Mesenchymal stem cell (in vitro differentiated cells and primary cell): ENCODE results near the gene NAGK.
A peak's percentile ranks its signal among the peaks of the same experiment; 100 is the strongest.

Experiments used
- DNase-seq: peaks from one replicate; pipeline ENCODE4 v3.0.0-alpha.2; 2013
- H2AFZ ChIP-seq: one replicate; pipeline ENCODE4 v1.6.1; 2013; ENCODE audit warnings: low read depth, mild to moderate bottlenecking, control low read depth, inconsistent platforms, low read length, moderate library complexity
- H2AK5ac ChIP-seq: 2 replicates; pipeline ENCODE4 v1.6.1; 2013; ENCODE audit warnings: low read length, moderate library complexity, mild to moderate bottlenecking, inconsistent platforms; ENCODE audit not compliant: severe bottlenecking
- H2BK120ac ChIP-seq: one replicate; pipeline ENCODE4 v1.6.1; 2013; ENCODE audit warnings: low read depth, mild to moderate bottlenecking, inconsistent platforms, low read length, moderate library complexity
- H2BK12ac ChIP-seq, 2 experiments: one replicate each; pipeline ENCODE4 v1.6.1; 2013; ENCODE audit warnings: inconsistent platforms in 2 of 2, low read length in 2 of 2, mild to moderate bottlenecking in 2 of 2, moderate library complexity in 2 of 2, control low read depth in 1 of 2
- H2BK15ac ChIP-seq: one replicate; pipeline ENCODE4 v1.6.1; 2013; ENCODE audit warnings: mild to moderate bottlenecking, low read depth, inconsistent platforms; ENCODE audit not compliant: poor library complexity, severe bottlenecking
- H2BK5ac ChIP-seq: 2 replicates; pipeline ENCODE4 v1.6.1; 2013; ENCODE audit warnings: low read depth, mild to moderate bottlenecking, low read length, control low read depth, inconsistent platforms; ENCODE audit not compliant: poor library complexity, severe bottlenecking
- H3K14ac ChIP-seq, 2 experiments: one replicate each; pipeline ENCODE4 v1.6.1; 2013; ENCODE audit warnings: inconsistent platforms in 2 of 2, low read length in 2 of 2, control low read depth in 1 of 2, mild to moderate bottlenecking in 1 of 2, moderate library complexity in 1 of 2
- H3K18ac ChIP-seq, 2 experiments: one replicate each; pipeline ENCODE4 v1.6.1; 2013; ENCODE audit warnings: inconsistent platforms in 2 of 2, low read length in 2 of 2, control low read depth in 1 of 2, low read depth in 1 of 2, mild to moderate bottlenecking in 1 of 2
- H3K23ac ChIP-seq, 2 experiments: one replicate each; pipeline ENCODE4 v1.6.1; 2013; ENCODE audit warnings: inconsistent platforms in 2 of 2, low read length in 2 of 2, mild to moderate bottlenecking in 2 of 2, moderate library complexity in 2 of 2, control low read depth in 1 of 2
- H3K27ac ChIP-seq: 2 replicates; pipeline ENCODE4 v1.5.1; 2013; ENCODE audit warnings: mild to moderate bottlenecking, moderate library complexity, low read length, control low read depth, inconsistent platforms; ENCODE audit not compliant: poor library complexity, severe bottlenecking
- H3K27me3 ChIP-seq, 2 experiments: 2 replicates each; pipeline versions ENCODE4 v1.6.1 to v1.7.0; 2013; ENCODE audit warnings: low read length in 2 of 2, mild to moderate bottlenecking in 2 of 2, moderate library complexity in 2 of 2, control low read depth in 1 of 2, inconsistent platforms in 1 of 2; ENCODE audit not compliant: control insufficient read depth in 1 of 2, insufficient read depth in 1 of 2
- H3K36me3 ChIP-seq, 2 experiments: 2 replicates each; pipeline versions ENCODE4 v1.6.1 to v1.7.0; 2013; ENCODE audit warnings: low read length in 2 of 2, control low read depth in 1 of 2, inconsistent platforms in 1 of 2, low read depth in 1 of 2, mild to moderate bottlenecking in 1 of 2; ENCODE audit not compliant: insufficient read depth in 2 of 2, control insufficient read depth in 1 of 2
- H3K4ac ChIP-seq, 2 experiments: one replicate each; pipeline ENCODE4 v1.6.1; 2013; ENCODE audit warnings: inconsistent platforms in 2 of 2, low read length in 2 of 2, mild to moderate bottlenecking in 2 of 2, moderate library complexity in 2 of 2, control low read depth in 1 of 2, low read depth in 1 of 2
- H3K4me1 ChIP-seq: 2 replicates; pipeline ENCODE4 v1.6.1; 2013; ENCODE audit warnings: low read depth, low read length, control low read depth; ENCODE audit not compliant: control insufficient read depth, insufficient read depth
- H3K4me2 ChIP-seq: 2 replicates; pipeline ENCODE4 v1.6.1; 2013; ENCODE audit warnings: low read length, mild to moderate bottlenecking, inconsistent platforms; ENCODE audit not compliant: poor library complexity, severe bottlenecking
- H3K4me3 ChIP-seq, 2 experiments: 2 replicates each; pipeline versions ENCODE4 v1.5.1 to v1.7.0; 2013; ENCODE audit warnings: low read length in 2 of 2, mild to moderate bottlenecking in 2 of 2, control low read depth in 1 of 2, low read depth in 1 of 2; ENCODE audit not compliant: insufficient read depth in 1 of 2
- H3K79me1 ChIP-seq: replicated peaks from 2 replicates; pipeline ENCODE4 v1.6.1; 2013; ENCODE audit warnings: mild to moderate bottlenecking, control low read depth, low read length, inconsistent platforms; ENCODE audit not compliant: poor library complexity, severe bottlenecking
- H3K9ac ChIP-seq: 2 replicates; pipeline ENCODE4 v1.7.0; 2013; ENCODE audit warnings: mild to moderate bottlenecking, low read length, moderate library complexity
- H3K9me3 ChIP-seq: 2 replicates; pipeline ENCODE4 v1.7.0; 2013; ENCODE audit warnings: mild to moderate bottlenecking, low read length; ENCODE audit not compliant: control insufficient read depth
- H4K8ac ChIP-seq: one replicate; pipeline ENCODE4 v1.6.1; 2013; ENCODE audit warnings: inconsistent platforms, mild to moderate bottlenecking, low read length, moderate library complexity
- H4K91ac ChIP-seq: one replicate; pipeline ENCODE4 v1.6.1; 2013; ENCODE audit warnings: mild to moderate bottlenecking, low read length, inconsistent platforms
- WGBS: methylation state at CpG from one replicate; pipeline ENCODE4 v1.1.7; 2013; ENCODE audit warnings: mixed read lengths; 5-methylcytosine and 5-hydroxymethylcytosine counted together

The NAGK gene

DNA sequence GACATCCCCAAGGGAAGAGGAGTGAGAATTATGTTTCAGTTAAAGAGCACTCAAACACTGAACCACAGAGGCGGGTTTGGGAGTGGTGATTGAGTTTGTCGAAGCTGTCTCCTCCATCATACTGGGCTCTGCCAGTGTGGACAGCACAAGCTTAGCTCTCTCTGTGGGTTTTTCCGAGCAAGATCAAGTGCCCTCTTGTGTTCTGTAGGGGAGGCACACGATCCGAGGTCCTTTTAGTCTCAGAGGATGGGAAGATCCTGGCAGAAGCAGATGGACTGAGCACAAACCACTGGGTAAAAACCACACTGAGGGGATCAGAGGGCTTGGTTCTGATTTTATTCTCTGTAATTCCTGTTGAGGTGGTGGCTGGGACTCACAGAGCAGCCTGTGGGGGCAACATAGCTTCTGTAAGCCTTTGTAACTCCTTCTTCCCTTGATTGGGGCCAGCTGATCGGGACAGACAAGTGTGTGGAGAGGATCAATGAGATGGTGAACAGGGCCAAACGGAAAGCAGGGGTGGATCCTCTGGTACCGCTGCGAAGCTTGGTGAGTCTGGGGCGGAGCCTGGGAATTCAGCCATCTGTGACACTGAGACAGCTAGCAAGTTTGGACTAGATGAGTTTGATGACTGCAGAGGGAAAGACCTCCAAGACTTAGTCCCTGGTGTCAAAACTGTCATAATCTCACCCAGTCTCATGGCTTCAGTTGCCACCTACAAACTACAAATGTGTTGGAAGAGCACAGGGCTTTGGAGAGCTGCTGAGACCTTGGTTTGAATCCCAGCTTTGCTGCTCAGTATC is 2.0 kb downstream of the NAGK start:
- no peak overlapping the region for H2BK120ac ChIP-seq
- no peak overlapping the region for H3K18ac ChIP-seq
- H2BK5ac ChIP-seq: no peak overlapping the region
- peaks cover 18% of the 10 kb centered on the region for H3K4me1 ChIP-seq
- H3K4ac ChIP-seq: no peak overlapping the region
- no peak overlapping the region for H2BK15ac ChIP-seq
- no peak overlapping the region for H2AFZ ChIP-seq
- no peak overlapping the region for H4K91ac ChIP-seq
- H3K79me1 ChIP-seq: peaks cover 33% of the 10 kb centered on the region
- no peak overlapping the region for H3K14ac ChIP-seq
- H3K4me3 ChIP-seq: peak overlapping the region in 1 of 2 experiments; percentile 89
- DNase-seq: peak; percentile 70
- H3K23ac ChIP-seq: no peak overlapping the region
- H3K4me2 ChIP-seq: no peak overlapping the region
- H3K36me3 ChIP-seq: peaks cover 34 to 48% of the 10 kb centered on the region in 2 experiments
- no peak overlapping the region for H2AK5ac ChIP-seq
- WGBS: 81% methylated on average over 10 of the region's 10 CpGs
- no peaks in the 10 kb centered on the region for H3K27me3 ChIP-seq
- H3K27ac ChIP-seq: no peak overlapping the region
- H3K9me3 ChIP-seq: no peaks in the 10 kb centered on the region
- H3K9ac ChIP-seq: peak overlapping the region; percentile 95
- H2BK12ac ChIP-seq: no peak overlapping the region
- no peak overlapping the region for H4K8ac ChIP-seq

DNA sequence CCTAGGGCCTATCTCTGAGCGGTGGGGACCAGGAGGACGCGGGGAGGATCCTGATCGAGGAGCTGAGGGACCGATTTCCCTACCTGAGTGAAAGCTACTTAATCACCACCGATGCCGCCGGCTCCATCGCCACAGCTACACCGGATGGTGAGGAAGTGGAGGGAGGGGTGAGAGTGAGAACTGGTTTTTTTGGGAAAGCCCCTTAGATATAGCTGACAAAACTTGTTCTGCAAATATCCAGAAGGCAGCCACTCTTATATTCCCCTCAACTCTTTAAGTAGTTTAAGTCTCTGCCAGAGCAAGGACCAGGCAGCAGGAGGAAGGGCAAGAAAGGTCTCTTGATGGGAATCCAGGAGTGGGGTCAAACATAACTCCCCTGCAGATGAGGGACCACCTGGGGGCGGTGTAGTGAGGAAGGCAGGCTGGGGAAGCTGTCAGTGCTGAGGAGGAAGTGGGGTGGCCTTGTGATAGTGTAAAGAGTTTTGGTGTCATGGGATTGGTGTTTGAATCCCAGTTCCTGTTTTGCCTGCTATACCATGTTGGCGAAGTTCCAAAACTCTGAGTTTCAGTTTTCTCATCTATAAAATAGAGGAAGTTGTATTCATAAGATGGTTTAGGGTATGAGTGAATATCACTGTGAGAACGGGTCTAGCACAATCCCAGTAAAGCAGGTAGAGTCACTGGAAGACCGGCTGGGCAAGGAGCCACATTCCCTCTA is 3.4 kb downstream of the NAGK start:
- WGBS: 97% methylated on average over 14 of the region's 14 CpGs
- Histone ChIP-seq H2BK120ac (peak overlapping the region; percentile 51), H2BK15ac (no peak overlapping the region)

GRCh38 chr2:71072492-71072891 is 4.0 kb downstream of the NAGK start:
- no peaks in the 10 kb centered on the region for H3K9me3 ChIP-seq
- no peak overlapping the region for H2BK5ac ChIP-seq
- no peak overlapping the region for H2AK5ac ChIP-seq
- no peak overlapping the region for H3K4me2 ChIP-seq
- no peak overlapping the region for H3K23ac ChIP-seq
- H3K4me3 ChIP-seq: no peak overlapping the region
- no peak overlapping the region for H4K91ac ChIP-seq
- H3K4me1 ChIP-seq: peaks cover 17% of the 10 kb centered on the region
- no peaks in the 10 kb centered on the region for H3K27me3 ChIP-seq
- no peak overlapping the region for H4K8ac ChIP-seq
- H3K27ac ChIP-seq: no peak overlapping the region
- H2BK120ac ChIP-seq: no peak overlapping the region
- H3K4ac ChIP-seq: no peak overlapping the region
- H2AFZ ChIP-seq: no peak overlapping the region
- no peak overlapping the region for H2BK15ac ChIP-seq
- no peak for DNase-seq
- no peak overlapping the region for H2BK12ac ChIP-seq
- WGBS: 96% methylated on average over 4 of the region's 4 CpGs
- no peak overlapping the region for H3K18ac ChIP-seq
- no peak overlapping the region for H3K9ac ChIP-seq
- peaks cover 42% of the 10 kb centered on the region for H3K79me1 ChIP-seq
- H3K14ac ChIP-seq: no peak overlapping the region
- H3K36me3 ChIP-seq: peaks cover 51 to 68% of the 10 kb centered on the region in 2 experiments

More for the DNA sequence above, 3.4 kb downstream of the NAGK start:
- H2AK5ac ChIP-seq: no peak overlapping the region
- no peak overlapping the region for H2BK12ac ChIP-seq
- H4K91ac ChIP-seq: no peak overlapping the region
- DNase-seq: no peak
- peak overlapping the region; percentile 19 for H3K9ac ChIP-seq
- H3K9me3 ChIP-seq: no peaks in the 10 kb centered on the region
- H3K14ac ChIP-seq: no peak overlapping the region
- no peak overlapping the region for H3K4me2 ChIP-seq
- H2AFZ ChIP-seq: no peak overlapping the region
- H3K4ac ChIP-seq: no peak overlapping the region
- no peak overlapping the region for H3K4me3 ChIP-seq
- no peak overlapping the region for H2BK5ac ChIP-seq
- H4K8ac ChIP-seq: no peak overlapping the region
- H3K27me3 ChIP-seq: no peaks in the 10 kb centered on the region
- peaks cover 40% of the 10 kb centered on the region for H3K79me1 ChIP-seq
- H3K27ac ChIP-seq: no peak overlapping the region
- peaks cover 18% of the 10 kb centered on the region for H3K4me1 ChIP-seq
- H3K23ac ChIP-seq: no peak overlapping the region
- H3K18ac ChIP-seq: no peak overlapping the region
- peaks cover 44 to 61% of the 10 kb centered on the region in 2 experiments for H3K36me3 ChIP-seq

GRCh38 chr2:71073475-71073874 is 5.0 kb downstream of the NAGK start:
- no peak overlapping the region for H2BK15ac ChIP-seq
- DNase-seq: no peak
- no peak overlapping the region for H3K14ac ChIP-seq
- H3K27me3 ChIP-seq: no peaks in the 10 kb centered on the region
- H2BK120ac ChIP-seq: no peak overlapping the region
- H2AK5ac ChIP-seq: no peak overlapping the region
- H3K4ac ChIP-seq: no peak overlapping the region
- H2BK12ac ChIP-seq: no peak overlapping the region
- H3K79me1 ChIP-seq: peaks cover 42% of the 10 kb centered on the region
- H3K4me1 ChIP-seq: peaks cover 15% of the 10 kb centered on the region
- no peak overlapping the region for H3K4me2 ChIP-seq
- no peak overlapping the region for H3K18ac ChIP-seq
- no peak overlapping the region for H3K23ac ChIP-seq
- H2AFZ ChIP-seq: no peak overlapping the region
- no peak overlapping the region for H4K91ac ChIP-seq
- no peaks in the 10 kb centered on the region for H3K9me3 ChIP-seq
- H3K36me3 ChIP-seq: peaks cover 60 to 78% of the 10 kb centered on the region in 2 experiments
- H3K27ac ChIP-seq: no peak overlapping the region
- H2BK5ac ChIP-seq: no peak overlapping the region
- no peak overlapping the region for H3K4me3 ChIP-seq
- no peak overlapping the region for H4K8ac ChIP-seq
- H3K9ac ChIP-seq: no peak overlapping the region
- 98% methylated on average over 8 of the region's 8 CpGs for WGBS
